Measurements from ENCODE around the gene MMP27.
A peak's percentile ranks its signal among the peaks of the same experiment; 100 is the strongest.

The MMP27 gene

DNA sequence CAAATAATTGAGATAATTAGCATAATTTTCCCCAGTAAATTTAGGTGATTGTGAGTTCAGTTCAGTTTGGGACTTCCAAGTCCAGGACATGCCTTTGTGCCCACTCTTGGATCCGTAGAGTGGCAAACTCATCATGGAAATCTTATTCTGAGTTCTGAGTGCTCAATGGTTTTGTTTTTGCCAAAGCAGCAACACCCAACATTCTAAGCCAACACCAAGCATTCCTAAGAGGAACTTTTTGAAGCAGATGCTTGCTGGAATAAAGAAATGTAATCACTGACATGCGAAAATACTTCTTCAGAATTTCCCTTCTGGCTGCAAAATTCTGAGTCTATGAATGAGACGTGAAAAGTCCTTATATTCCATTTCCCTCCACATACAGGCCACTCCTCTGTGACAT is 10.4 kb downstream of the MMP27 start:
- DNase-seq, result no peak

DNA sequence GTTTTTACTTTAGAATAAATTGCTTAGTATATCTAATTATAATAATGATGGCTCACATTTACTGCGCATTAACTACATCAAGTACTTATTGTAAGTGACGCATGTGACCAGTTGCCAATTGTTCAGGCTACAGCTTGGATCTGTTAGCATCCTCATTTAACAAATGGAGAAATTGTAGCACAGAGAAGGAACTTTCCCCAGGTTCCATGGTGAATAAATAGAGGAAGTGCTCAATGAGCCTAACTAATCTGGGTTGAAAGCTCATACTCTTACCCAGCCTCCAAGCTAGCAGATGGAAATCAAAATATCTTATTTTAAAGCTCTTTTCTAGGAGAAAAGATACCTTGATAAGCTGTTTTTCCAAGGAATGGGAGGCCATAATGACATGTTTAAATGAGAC is 19.8 kb downstream of the MMP27 start:
- DNase-seq, result peak; percentile 72 to 78

DNA sequence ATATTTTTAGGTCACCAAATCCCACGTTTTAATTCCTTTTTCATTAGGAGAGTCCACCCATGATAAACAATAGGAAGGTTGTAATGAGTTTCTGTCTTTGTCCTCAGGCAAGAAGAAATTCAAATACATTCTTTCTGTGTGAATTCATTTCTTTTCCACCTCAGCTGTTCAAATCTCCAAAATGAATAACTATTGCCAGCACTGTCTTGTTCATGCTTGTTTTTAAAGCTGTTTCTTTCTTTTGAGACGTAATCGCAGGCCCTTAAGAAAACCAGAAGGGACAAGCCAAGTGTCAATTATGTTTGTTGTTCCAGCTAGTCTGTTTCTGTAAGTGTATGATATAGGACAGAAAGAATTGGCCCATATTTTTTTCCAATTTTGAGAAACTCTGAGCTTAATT is 20.2 kb downstream of the MMP27 start:
- DNase-seq, result no peak

DNA sequence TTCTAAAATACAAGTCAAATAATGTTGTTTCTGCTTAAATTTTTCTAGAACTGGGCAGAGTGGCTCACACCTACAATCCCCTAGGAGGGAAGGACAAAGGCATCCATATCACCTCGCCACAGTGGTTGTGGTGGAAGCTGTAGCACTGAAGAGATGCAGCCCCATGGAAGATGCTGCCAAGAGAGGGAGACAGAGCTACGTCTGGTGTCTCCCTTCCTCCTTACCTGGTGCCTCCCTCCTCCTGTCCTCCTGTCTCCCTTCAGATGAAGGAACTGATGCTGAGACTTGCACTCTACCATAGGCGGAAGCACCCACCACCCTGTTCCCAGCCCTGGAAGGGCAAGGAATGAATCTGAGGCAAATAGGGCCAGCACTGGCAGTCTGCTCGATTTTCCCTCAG is 22.3 kb downstream of the MMP27 start:
- no peak for DNase-seq

DNA sequence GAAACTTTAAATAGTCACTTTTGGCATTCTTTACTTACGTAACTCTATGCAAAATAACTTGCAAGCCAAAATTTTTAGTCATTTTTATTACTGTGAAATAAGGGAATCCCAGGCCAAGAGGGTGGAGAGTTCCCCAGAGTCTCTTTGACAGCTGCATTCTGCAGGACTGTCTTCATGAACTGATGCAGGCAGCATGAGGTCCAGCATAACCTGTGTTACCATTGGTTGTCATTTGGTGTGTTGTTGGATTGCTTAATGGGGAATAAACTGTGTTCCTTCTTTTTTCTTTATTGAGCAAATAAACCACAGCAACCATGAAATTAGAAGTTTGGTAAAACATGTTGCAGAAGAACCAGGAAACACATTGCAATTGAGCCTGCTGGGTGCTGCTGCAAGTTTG is 24.6 kb downstream of the MMP27 start:
- DNase-seq, result peak; percentile 90 to 99

DNA sequence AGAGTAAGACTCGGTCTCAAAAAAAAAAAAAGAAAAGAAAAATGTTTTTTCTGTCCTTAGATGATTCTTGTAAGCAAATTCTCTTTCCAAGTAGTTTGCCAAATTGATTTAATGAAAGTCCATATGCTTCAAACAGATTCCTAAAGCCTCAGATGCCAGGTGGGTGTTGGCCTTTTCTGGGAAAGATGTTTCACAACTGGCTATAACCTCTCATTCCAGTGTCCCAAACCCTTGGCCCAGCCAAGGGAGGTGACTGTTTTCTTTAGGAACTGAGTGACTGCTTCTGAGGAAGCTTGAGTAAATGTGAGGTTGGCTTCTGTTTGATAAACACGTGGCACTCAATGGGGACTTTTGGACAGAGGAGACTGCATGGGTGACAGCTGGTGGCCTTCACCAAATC is 27.5 kb downstream of the MMP27 start:
- DNase-seq, result no peak

DNA sequence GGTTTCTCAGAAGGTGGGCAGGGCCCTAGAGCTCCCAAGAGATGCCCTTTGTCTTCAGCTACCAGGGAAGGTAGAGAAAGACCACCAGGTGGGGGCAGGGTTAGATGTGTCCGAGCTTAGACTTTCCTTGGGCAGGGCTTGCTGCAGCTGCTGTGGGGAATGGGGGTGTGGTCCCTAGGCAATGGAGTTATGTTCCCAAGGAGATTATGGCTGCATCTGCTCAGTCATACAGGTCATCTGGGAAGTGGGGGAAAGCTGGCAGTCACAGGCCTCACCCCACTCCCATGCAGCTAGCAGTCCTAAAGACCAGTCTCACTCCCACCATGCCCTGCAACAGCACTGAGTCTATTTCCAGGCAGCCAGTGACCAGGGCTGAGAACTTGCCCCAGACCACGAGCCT is 29.5 kb downstream of the MMP27 start:
- no peak for DNase-seq

DNA sequence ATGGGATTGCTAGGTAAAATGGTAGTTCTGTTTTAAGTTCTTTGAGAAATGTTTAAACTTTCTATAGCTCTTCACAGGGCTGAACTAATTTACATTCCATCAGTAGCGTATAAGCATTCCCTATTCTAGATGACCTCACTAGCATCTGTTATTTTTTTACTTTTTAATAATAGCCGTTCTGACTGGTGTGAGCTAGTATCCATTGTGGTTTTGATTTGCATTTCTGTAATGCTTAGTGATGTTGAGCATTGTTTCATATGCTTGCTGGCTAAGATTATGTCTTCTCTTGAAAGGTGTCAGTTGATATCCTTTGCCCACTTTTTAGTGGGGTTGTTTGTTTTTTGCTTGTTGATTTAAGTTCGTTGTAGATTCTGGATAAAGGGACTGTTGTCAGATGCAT is 35.9 kb downstream of the MMP27 start:
- no peak for DNase-seq

DNA sequence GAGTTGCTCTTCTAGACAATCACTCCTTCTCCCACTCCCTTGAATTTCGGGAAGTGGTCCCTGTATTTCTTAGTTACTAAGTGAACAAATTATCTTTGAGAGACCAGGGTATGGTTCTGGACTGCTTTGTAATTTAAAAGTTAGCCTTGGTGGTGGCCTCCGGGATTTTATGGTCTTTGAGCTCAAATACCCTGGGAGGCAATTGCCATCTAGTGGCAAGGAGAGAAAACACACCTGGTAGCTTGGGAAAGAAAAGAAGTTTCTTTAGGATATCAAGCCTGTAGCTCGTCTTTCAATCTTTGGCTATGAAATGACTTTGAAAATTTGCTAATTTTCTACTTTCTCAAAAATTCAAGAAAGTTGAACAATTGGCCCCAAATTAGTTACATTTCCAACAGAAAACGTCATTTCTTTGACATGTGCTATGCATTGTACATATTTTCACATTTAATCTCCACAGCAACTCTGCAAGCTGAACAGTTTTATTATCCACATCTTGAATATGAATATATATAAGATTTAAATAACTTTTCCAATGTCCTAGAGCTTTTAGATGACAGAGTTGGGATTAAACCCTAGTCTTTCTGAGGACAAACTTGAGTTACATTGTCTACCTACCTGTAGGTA is 39.1 kb downstream of the MMP27 start:
- DNase-seq, result peak; percentile 54 to 75

DNA sequence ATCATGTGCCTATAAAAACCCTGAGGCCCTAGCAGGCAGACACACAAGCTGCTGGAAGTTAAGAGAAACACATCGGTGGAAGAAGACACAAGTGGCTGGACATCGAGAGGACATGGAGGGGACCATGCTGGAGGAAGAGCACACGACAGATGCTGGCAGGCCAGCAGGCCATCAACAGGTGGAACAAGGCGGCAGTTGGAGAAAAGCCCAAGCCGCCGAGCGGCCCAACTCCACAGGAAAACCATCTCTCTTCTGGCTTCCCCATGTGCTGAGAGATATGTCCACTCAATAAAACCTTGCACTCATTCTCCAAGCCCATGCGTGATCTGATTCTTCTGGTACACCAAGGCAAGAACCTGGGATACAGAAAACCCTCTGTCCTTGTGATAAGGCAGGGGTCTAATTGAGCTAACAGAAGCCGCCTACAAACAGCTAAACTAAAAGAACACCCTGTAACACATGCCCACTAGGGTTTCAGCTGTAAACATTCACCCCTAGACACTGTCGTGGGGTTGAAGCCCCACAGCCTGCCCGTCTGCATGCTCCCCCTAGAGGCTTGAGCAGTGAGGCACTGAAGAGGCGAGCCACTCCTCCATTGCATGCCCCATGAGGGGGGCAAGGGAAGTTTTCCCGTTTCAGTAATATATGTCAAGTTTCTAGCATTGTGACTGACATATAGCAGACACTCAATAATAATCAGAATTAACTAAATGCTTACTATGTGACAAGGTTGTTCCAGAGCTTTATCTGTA is 41.4 kb downstream of the MMP27 start:
- DNase-seq, result no peak

DNA sequence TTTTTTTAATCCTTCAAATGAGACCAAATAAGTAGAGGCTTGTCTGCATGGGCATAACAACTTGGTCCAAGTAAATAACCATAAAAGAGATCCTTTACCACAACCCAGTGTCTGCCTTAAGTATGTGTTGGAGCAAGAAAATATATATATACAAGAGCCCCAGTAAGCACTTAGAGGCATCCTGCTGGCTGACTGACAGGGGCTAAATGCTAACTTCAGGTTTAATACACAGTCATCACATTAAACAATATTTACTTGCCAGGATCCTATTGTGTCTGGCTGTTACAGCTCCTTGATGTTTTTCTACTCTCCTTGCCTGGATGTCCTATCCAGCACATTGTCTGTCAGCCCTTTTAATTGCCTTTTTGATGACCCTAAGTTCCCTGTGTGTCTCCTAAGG is 43.0 kb downstream of the MMP27 start:
- no peak for DNase-seq

DNA sequence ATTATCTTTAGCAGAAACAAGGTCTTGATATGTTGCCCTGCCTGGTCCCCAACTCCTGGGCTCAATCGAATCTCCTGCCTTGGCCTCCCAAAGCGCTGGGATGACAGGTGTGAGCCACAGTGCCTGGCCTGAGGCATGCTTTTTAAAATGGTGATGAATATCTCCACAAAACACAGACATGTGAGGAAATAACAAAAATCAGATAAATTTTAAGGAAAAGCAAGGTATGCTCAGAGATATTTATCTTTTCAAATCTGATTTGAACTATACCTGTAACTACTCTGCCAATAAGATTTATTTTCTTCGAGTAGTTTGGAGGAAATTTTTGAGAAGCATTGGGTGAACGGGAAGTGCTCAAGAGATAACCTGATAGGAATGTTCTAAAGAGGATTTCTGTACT is 44.5 kb downstream of the MMP27 start:
- DNase-seq, result no peak

DNA sequence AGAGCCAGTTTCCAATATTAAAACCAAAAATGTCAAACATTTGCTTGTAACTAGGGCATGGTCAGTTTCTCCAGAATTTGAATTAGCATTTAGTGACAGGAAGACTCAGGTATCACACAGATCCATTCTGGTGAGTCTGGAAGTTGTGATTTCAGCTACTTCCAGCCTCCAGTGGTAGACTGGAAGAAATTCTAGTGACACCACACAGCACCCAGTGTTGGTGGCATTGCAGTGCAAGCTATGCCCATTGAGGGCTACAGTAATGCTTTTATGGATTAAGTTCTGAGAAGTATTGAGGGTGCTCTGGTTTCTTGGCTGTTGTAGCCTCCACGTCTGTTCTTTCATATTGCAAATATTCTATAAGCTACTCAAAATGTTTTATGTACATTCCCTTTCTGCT is 49.0 kb downstream of the MMP27 start:
- DNase-seq, result no peak

DNA sequence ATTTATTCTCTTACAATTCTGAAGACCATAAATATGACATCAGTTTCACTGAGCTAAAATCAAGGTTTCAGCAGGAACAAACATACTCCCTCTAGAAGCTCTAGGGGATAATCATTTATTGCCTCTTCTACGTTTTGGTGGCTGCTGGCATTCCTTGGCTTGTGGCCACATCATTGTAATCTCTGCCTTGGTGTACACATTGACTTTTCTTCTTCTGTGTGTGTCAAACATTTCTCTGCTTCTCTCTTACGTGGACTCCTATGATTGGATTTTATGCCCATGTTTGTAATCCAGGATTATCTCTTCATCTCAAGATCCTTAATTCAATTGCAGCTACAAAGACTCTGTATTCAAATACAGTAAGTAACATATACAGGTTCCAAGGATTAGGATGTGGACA is 50.0 kb downstream of the MMP27 start:
- no peak for DNase-seq

DNA sequence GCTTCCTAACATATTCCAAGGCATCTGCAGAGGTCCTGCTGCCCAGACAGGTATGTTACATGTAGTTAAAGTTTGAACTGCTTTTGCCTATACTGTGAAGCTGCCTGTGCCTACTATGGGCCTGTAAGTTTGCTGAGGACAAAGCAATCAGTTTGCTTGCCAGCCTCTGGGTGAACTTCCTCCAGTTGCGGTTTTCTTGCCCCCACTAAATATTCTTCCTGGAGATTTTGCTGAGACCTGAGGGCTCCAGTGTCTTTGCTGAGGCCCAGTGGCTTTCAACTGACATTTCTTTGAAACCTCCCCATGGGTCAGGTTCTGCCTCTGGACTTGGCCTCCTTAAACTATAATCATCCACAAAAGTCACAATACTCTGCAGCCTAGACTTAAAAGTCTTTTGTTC is 50.8 kb downstream of the MMP27 start:
- no peak for DNase-seq

DNA sequence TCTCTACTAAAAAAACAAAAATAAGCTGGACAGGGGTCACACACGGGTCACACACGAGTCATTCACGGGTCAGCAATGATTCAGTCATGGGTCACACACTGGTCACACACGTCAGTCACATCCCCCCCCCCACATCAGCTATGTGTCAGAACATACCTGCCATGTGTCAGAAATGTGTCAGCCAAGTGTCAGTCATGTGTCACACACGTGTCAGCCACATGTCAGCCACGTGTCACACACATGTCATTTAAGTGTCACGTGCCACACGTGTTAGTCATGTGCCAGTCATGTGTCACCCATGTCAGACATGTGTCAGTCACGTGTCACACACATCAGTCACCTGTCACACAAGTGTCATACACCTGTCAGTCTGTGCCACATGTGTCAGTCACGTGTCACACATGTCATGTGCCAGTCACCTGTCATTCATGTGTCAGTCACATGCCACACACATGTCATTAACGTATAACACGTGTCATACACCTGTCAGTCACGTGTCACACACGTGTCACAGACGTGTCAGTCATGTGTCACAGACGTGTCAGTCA is 51.8 kb downstream of the MMP27 start:
- DNase-seq, result no peak

DNA sequence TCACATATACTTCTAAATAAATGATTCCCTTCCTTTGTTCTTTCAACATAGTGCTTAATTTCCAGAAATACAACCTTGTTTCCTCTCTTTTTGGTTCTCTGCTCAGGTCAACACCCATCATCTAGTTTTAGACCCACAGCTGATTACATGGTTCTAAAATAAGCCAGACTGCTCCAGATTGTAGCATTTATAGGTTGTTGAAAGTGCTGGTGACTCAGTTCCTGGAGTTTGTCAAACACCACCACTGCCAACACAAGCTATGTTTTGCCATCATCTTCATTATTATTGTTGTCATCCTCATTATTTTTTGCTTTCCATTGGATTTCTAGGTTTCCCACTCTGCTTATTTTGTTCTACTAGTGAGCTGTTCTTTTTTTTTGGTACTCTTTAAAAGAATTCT is 58.1 kb downstream of the MMP27 start:
- no peak for DNase-seq

DNA sequence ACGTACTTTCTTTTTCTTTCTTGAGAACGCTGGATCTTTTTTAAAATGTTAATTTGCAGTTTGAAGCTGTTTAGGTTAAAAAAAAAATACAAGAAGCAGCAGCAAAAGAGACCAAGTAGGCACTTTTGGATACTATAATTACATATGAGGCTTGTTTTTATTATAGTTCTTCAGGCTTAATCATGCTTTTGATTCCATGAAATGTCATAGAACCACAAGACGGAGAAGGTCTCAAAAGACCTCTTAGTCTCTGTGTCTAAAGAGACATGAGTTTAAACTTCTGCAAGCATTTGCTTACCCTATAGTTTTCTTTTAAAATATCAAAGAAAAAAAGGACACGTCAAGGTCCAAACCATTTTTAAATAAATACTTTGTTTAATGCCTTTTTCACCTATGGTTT is 61.6 kb downstream of the MMP27 start:
- no peak for DNase-seq
